Dendritic cell treated with granulocyte-macrophage colony-stimulating factor and Interleukin-4, amounts not matched to agents 40 ng/mL and 50 ng/mL, for 4 days (primary cell): ENCODE results near the gene CLCN3.
"Not testable (repeated sequence)": the region's sequence is repeated elsewhere in the genome, so short reads cannot be mapped to it uniquely, and the experiment has no call there.

ENCODE experiments used
- H3K27ac Mint-ChIP-seq: one replicate; pipeline ENCODE4 v1.8.0; 2022; ENCODE audit warnings: mild to moderate bottlenecking, mixed read lengths
- H3K27me3 Mint-ChIP-seq: one replicate; pipeline ENCODE4 v1.8.0; 2022; ENCODE audit warnings: mild to moderate bottlenecking, mixed read lengths
- H3K36me3 Mint-ChIP-seq: one replicate; pipeline ENCODE4 v1.8.0; 2022; ENCODE audit warnings: low read depth, mixed read lengths
- H3K4me1 Mint-ChIP-seq: one replicate; pipeline ENCODE4 v1.8.0; 2022; ENCODE audit warnings: low read depth, mixed read lengths
- H3K4me3 Mint-ChIP-seq: one replicate; pipeline ENCODE4 v1.8.0; 2022; ENCODE audit warnings: mild to moderate bottlenecking, moderate library complexity, mixed read lengths
- H3K9me3 Mint-ChIP-seq: one replicate; pipeline ENCODE4 v1.8.0; 2022; ENCODE audit warnings: mixed read lengths
- intact Hi-C: fragments of 100-400 bp; cut with micrococcal nuclease; formaldehyde crosslinking; loops from one replicate; pipeline ENCODE4 v1.15.0; 2022

Gene CLCN3

DNA sequence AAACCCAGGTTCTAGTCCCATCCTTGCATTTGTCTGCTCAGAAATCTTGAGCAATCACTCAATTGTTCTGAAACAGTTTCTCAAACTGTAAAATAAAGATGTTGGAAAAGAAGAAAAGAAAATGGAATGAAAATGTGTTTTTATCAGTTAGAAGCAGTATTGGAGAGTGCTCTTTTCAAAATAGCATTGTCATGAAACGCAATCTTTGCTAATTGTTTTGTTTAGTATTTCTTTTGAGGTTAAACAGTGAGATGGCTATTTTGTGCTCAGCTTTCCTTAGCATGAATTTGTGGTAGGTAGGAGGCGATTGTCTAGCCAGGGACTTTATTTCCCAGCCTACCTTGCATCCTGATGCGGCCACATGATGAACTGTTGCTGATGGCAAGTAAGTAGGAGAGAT, 148.0 kb downstream of the CLCN3 start:
- Mint-ChIP-seq H3K4me1 (peaks cover 13% of the 10 kb centered on the region), H3K4me3 (no peak overlapping the region), H3K36me3 (no peaks in the 10 kb centered on the region), H3K27me3 (no peaks in the 10 kb centered on the region), H3K27ac (no peak overlapping the region), H3K9me3 (no peaks in the 10 kb centered on the region)
- intact Hi-C loops, result no loop called here

DNA sequence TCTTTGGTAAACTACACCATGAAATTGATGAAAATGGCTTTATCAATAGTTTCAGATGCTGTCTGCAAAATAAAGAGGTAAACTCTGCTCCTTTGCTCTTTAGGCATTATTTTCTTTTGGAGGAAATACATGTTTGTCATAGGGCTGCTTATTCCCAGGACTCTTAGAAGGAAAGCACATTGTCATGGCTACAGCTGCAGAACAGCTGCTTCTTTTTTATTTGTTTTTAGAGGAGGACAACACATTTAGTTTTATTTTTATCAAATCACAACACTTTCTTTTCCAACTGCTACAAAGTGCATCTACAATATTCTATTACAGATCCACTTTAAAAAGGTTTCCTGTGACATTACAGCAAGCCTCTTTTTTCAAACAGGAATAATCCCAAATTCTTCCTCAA, 150.0 kb downstream of the CLCN3 start:
- no peak overlapping the region for H3K27ac Mint-ChIP-seq
- no peak overlapping the region for H3K4me3 Mint-ChIP-seq
- no peaks in the 10 kb centered on the region for H3K9me3 Mint-ChIP-seq
- intact Hi-C loops, result loop anchor here (1.0 kb wide), 1 partner anchor 12 kb away; no protein-coding TSS in a partner anchor
- H3K27me3 Mint-ChIP-seq, result peaks cover 20% of the 10 kb centered on the region
- H3K36me3 Mint-ChIP-seq, result no peaks in the 10 kb centered on the region
- peaks cover 18% of the 10 kb centered on the region for H3K4me1 Mint-ChIP-seq

DNA sequence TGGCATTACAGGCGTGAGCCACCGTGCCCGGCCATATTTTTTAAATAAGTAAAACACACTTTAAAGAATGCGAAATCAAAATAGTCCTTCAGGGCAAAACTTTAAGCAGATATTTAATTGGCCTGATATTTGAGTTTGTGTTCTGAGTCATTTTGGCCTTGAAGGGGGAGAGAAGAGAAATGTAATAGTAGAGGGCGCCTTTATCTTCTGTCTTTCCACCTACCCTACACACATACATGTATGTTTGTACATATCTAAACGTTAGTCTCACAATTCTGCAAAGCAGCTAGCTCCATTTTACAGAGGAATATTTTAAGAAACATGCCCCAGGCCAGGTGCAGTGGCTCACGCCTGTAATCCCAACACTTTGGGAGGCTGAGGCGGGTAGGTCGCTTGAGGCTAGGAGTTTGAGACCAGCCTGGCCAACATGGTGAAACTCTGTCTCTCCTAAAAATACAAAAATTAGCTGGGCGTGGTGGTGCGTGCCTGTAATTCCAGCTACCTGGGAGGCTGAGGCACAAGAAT, 151.2 kb downstream of the CLCN3 start:
- intact Hi-C loops, H3K36me3 Mint-ChIP-seq, H3K9me3 Mint-ChIP-seq, H3K27ac Mint-ChIP-seq, H3K4me3 Mint-ChIP-seq: not testable (repeated sequence)
- peaks cover 28% of the 10 kb centered on the region for H3K27me3 Mint-ChIP-seq
- peaks cover 19% of the 10 kb centered on the region for H3K4me1 Mint-ChIP-seq
